GM19452 (cell line): ENCODE measurements around the gene CLHC1.
"Not testable (repeated sequence)": the region's sequence is repeated elsewhere in the genome, so short reads cannot be mapped to it uniquely, and the experiment has no call there.

Source experiments
- ATAC-seq: cut with Tn5 transposase; IDR thresholded peaks from one replicate; pipeline ENCODE4 v1.9.1; 2021; ENCODE audit not compliant: unreplicated experiment

CLHC1 gene

DNA sequence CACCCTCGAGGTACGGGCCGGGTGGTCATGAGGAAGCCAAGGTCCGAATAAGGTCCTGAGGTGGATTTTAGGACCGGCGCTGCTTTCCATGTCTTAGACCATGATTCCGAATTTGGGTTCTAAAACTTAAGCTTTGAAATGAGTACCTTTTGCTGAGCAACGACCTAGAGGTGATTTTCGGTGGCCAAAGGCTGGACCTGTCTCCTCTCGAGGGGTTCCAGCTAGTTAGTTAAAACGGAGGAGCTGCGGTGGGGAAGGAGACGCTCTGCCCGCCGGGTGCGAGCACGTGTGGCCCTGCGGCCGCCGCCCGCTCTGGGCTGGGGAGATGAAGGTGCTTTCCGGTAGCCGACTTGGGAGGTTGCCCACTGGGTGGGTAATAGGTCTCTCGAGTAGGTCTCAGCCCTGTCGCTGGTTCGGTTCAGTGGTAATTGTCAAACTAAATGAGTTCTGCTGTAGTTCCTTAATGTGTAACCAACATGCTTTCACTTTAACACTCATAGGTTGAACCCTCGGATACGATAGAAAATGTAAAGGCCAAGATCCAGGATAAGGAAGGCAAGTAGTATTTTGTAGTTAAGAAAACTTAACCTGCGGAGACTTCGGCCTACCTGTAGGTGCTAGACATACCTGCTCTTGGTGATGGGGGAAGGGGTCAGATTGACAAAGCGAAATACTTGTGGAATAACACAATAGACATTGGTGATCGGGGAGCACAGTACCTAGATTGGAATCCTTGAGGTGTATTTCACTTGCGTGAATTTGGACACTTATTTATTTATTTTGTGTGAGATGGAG, 967 bp upstream of the CLHC1 start:
- ATAC-seq = peak; percentile 33

- ATAC-seq = no peak
These were observed 478 bp downstream of the CLHC1 start for GRCh38 chr2:55231546-55232083.

DNA sequence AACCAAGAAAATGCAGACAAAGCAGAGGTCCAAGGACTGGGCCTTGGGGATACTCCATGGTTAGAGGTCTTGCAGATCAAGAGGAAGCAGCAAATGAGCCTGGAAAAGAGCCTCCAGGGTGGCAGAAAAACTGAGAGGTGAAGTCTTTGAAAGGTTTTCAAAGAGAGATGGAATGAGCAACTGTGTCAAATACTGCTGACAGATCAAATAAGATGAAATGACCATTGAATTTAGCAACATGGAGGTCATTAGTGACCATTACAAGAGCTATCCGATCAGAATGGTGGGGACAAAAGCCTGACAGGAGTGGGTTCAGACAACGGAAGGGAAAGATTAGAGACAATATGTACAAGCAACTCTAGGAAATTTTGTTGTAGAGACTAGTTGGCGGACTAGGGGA, 1.5 kb downstream of the CLHC1 start:
- ATAC-seq = no peak

DNA sequence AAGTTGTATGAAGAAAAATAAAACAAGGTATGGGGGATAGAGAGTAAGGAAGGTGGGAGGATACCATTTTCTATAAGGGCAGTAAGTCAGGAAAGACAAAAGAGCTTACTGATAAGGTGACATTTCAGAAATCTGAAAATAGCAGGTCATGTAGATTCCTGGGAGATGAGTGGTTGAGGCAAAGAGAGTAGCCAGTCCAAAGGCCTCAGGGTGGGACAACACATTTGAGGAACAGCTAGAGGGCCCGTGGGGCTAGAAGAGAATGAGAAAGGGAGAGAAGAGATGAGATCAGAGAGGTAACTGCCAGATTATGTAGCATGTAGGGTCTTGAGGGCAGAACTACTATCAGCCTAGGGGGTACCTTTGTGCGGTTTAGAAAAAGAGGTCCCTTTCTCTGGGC, 2.9 kb downstream of the CLHC1 start:
- ATAC-seq = no peak

DNA sequence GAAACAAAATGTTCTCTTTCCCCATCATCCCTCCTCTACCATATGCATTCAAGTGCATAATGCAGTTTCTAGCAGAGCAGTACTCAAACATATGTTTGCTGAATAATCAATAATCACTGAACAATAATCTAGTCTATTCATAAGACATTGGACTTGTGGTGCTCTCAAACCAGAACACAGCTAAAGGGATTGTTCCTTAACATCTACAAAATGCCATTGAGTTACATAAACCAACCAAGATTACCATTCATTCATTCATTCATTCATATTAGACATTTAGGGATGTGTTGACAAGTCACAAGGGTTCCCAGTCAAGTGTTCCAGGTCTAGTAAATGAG, 3.9 kb downstream of the CLHC1 start:
- ATAC-seq = no peak

DNA sequence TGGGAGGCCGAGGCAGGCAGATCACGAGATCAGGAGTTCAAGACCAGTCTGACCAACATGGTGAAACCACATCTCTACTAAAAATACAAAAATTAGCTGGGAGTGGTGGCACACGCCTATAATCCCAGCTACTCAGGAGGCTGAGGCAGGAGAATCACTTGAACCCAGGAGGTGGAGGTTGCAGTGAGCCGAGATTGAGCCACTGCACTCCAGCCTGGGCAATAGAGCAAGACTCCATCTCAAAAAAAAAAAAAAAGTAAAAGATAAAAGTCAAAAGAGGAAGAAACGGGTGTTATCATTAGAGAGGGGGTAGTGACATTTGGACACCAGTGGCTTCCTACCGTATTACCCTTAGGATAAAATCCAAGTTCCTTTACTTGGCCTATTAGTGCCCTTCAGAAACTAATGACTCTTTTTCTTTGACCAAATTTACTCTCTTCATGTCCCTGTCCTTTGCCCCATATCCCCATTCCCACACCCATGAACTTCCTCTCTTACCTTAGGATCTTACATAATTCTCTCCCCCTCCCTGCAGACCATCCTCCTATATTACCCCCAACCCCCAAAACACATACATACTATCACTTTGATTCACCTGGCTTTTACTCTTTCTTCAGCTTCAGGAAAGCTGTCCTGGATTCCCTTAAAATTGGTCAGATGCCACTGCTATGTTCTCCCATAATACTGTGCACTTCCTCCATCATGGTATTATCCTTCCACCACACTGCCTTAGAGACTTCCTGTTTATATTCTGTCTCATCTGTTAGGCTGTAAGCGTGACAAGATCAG, 4.5 kb downstream of the CLHC1 start:
- ATAC-seq = not testable (repeated sequence)

DNA sequence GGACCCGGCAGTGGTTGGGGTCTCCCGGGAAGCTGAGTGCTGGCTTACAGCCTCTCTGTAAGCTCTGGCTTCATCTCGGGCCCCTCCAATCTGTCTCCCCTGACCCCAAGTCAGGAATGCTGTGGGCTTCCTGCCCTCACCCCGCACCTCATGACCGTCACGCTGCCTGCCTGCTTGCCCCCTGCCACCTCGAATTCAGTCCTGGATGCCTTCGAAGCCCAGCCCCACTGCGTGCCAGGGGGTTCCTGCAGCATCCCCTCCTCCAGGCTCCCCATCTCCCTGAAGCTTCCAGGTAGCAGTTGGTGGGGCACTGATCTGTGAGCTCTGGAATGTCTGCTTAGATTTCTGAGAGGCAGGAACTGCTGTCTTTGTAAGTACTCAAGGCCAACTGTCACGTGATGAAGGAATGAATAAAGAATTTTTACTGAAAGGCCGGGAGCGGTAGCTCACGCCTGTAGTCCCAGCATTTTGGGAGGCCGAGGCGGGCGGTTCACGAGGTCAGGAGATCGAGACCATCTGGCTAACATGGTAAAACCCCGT, 6.5 kb downstream of the CLHC1 start:
- no peak for ATAC-seq

DNA sequence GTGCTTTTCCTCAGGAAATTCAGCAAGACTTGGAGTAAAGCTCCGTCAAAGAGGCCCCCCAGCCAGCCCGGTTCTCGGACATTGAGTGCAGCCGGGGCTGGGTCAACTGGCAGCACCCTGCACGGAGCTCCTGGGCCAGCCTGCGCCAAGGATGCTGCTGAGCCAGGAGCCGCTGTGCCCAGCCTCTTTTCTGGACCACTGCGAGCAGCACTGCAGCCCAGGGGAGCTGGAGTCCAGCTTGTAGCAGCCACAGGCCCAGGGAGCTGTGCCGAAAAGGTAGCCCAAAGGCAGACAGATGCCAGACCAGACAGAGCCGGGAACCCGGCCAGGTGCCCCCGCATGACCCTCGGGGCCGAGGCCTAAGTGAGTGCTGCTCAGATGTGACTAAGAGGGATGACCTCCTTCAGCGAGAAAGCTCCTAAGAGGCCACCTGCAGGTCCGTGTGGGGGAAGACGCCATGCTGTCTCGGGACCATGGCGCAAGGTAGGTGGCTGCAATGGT, 7.3 kb downstream of the CLHC1 start:
- no peak for ATAC-seq

DNA sequence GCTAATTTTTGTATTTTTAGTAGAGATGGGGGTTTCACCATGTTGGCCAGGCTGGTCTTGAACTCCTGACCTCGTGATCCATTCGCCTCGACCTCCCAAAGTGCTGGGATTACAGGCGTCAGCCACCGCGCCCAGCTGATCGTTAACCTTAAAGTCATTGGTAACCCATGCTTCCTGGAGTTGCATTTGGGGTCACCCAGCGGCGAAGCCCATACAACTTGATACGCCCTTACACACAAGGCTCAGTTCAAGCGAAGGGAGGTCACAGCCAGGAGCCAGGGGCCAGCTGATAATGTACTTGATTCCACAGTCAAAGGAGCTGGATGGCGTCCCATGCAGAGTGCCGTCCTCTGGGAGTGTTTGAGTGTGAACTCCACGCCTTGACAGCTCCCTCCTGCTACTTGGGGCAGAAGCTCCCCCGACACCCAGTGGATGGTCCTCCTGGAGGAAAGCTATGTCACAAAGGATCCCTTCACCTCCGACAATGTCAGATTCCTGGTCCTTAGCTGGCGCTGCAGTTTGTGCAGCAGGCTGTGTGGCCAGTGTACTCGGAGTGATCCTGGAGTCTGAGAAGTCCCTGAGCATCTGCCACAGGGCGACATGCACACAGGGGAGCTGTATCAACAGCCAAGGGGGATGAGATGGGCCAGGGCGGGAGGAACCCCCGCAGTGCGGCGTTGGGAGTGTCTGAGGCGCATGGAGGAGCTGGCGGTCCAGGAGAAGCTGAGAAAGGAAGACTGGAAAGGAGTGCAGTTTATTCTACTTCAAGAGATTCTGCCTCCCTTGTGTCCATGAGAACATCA, 7.9 kb downstream of the CLHC1 start:
- no peak for ATAC-seq

DNA sequence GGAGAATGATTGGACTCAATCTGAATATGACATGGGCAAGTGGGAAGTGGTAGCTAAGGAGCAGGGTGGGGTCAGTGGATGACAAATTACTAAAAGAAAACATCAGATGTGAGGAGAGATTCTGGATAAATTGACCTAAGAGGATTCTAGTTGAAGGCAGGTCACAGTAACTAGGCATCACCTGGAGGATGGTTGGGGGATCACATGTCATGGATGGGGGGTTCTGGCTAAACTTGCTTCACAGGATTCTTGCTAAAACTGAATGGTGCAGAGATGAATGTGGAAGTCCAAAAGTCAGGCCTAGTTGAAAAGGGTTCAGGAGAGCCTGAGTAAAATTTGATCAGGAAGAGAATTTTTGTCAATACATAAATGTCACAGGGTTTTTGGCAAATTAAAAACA, 18.3 kb downstream of the CLHC1 start:
- ATAC-seq = no peak

DNA sequence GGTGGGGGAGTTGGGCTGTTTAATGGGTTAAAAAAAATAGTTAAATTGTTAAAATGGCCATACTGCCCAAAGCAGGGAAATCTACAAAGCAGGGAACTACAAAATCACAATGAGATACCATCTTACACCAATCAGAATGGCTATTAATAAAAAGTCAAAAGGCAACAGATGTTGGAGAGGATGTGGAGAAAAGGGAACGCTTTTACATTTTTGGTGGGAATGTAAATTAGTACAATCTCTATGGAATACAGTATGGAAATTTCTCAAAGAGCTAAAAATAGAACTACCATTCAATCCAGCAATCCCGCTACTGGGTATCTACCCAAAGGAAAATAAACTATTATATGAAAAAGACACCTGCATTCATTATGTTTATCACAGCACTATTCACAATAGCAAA, 27.1 kb downstream of the CLHC1 start:
- no peak for ATAC-seq

DNA sequence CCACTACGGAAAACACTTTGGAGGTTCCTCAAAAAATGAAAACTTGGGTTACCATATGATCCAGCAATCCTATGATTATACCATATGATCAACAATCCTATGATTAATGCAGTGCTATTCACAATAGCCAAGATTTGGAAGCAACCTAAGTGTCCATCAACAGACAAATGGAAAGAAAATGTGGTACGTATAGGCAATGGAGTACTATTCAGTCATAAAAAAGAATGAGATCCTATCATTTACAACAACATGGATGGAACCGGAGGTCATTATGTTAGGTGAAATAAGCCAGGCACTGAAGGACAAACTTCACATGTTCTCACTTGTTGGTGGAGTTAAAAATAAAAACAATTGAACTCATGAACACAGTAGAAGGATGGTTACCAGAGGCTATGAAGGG, 27.6 kb downstream of the CLHC1 start:
- no peak for ATAC-seq

GRCh38 chr2:55200416-55200815, 31.7 kb downstream of the CLHC1 start:
- ATAC-seq = no peak

DNA sequence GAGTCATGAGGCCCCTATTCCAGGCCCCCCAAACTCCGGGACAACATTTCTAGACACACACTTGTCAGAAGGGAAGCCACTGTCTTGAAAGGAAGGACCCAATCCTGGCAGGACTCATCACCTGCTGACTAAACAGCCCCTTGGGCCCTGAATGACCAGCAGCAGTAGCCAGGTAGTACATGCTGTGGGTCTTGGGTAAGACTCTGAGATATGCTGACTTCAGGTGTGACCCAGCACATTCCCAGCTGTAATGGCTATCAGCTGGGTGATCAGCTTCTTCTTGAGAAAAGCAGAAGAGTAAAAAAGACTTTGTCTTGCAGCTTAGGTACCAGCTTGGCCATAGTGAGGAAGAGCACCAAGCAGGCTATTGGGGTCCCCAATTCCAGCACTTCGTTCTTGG, 35.6 kb downstream of the CLHC1 start:
- no peak for ATAC-seq

- not testable (repeated sequence) for ATAC-seq
These were observed 40.2 kb downstream of the CLHC1 start for GRCh38 chr2:55191888-55192287.

DNA sequence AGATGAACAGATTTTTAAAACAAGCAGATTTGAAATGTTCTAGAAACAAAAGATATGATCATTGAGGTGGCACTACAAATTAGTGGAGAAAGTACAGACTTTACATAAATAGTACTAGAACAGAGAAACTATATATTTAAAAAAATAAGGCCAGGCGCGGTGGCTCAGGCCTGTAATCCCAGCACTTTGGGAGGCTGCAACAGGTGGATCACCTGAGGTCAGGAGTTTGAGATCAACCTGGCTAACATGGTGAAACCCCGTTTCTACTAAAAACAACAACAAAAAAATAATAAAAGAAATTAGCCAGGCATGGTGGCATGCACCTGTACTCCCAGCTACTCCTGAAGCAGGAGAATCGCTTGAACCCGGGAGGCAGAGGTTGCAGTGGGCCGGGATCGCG, 45.3 kb downstream of the CLHC1 start:
- ATAC-seq = not testable (repeated sequence)

DNA sequence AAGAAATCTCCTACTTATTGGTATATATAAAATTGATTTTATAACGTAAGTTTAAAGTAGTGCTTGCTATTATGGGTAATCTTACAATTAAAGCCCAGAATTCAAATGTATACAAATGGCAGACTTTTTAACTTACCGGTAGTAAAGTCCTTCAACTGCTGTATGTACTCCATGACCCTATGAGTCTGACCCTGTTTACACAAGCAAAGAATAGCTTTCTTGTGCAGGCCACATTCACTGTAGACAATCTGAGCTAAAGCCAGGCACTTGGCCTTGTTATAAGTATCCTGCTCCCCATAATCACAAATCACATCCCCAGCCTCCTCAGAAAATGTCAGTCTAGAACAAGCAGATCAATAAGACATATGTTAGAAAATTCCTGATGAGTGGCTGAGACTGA, 51.7 kb downstream of the CLHC1 start:
- ATAC-seq = no peak

DNA sequence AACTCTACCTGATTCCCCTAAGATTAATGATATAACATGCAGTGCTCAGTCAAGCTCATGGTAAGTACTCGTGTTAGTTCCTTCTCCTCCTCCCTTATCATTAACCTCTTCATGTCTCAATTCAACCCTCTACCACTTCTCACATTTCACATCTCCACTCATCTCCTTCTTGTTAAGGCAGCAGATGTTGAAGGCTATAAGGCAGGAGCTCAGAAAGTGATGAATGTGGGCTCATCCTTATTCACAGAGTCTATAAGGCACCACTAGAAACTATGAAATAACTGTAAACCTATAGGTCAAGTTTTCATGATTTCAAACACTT, 56.0 kb downstream of the CLHC1 start:
- no peak for ATAC-seq

DNA sequence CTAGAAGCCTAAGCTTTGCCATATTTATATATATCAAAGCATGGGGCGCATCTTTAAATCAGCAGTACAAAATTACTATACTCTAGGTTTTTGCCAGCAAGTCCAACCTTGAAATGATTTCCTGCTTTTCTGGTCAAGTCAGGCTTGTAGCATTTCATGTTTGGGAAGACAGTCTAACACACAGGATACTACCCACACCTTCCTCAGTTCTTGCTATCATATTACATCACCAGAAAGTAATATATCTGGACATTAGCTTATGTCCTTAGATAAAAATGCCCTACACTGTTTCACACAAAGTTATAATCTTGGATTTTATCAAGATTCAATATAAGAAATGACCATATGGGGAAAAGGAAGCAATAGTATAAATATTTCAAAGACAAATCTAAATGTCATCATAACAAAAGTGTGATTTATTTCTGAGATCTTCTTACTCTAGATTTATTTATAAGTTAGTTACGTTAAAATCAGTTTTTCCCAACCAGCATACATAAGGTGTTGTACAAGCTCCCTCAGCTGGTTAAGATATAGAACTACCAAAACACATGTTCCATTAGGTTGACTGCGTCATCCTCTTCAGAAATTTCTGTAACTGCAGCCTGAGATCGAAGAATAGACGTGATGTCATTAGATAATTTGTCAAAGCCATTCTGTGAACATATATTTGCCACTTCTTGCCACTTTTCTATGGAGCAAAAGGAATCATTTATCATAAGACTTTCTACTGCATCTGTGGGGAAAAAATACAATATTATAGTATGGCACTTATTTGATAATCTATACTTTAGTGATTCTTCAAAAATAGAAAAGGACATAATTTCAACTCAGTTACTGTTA, 56.6 kb downstream of the CLHC1 start:
- ATAC-seq = no peak

DNA sequence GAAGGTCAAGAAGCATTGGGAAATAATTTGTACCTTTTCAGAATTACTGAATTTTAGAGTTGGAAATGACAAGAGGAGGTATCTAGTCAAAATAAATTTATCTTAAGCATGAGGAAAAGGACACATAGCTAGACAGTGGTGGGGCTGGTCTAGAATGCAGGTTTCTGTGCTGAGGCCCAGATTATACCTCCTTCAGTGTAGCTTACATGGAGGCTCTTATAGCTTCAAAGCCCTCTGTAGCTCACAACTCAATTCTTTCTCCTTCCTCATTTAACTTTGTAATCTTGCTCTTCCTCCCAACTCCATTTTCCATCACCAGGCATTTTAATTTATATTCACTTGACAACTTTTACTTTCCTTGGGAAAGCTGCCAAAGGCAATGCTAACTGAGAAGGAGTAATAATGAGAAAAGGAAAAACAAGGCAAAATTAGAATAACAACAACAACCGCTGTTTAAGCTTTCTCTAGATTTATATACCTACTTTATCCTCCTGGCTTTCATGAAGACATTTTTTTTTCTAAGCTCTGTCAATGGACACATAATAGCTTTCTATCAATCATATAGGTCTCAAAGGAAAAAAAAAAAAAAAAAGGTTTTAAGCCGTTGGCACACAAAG, 58.5 kb downstream of the CLHC1 start:
- no peak for ATAC-seq
